ENCODE results near the gene BLOC1S4.

Gene BLOC1S4

GRCh38 chr4:6716018-6716911 is at the start of gene BLOC1S4:
BLOC1S4 (plus strand) TSS chr4:6716174; CDS start chr4:6716210, 36 bp downstream.
- H3K27me3 ChIP-seq (ENCODE audit: insufficient read depth, low read length, poor library complexity, severe bottlenecking) = no peaks in the 10 kb centered on the region
- no peaks in the 10 kb centered on the region for H3K9me3 ChIP-seq (ENCODE audit: insufficient read depth, low read depth, low read length)
- H3K9ac ChIP-seq (ENCODE audit: low read depth, low read length, poor library complexity, severe bottlenecking) = peak within 1 kb of the TSS; percentile 86
- no peak for TF ChIP-seq EZH2phosphoT487 (IDR thresholded peaks at IDR 0.05; ENCODE audit: borderline replicate concordance)
- no peak for TF ChIP-seq CTCF (conservative IDR thresholded peaks at IDR 0.05; ENCODE audit: low read length)
- H3K4me1 ChIP-seq (ENCODE audit: insufficient read depth, low read length, poor library complexity, severe bottlenecking) = peaks cover 20% of the 10 kb centered on the region
- peak within 1 kb of the TSS; percentile 98 for H3K4me3 ChIP-seq (ENCODE audit: low read length, poor library complexity, severe bottlenecking)
- H3K9me2 ChIP-seq (replicated peaks; ENCODE audit: low read depth, low read length) = no peaks in the 10 kb centered on the region
- H3K36me3 ChIP-seq (ENCODE audit: insufficient read depth, low read length) = no peaks in the 10 kb centered on the region
- peak within 1 kb of the TSS; percentile 97 for H2AFZ ChIP-seq (ENCODE audit: low read length)
- peaks cover 22% of the 10 kb centered on the region for H4K20me1 ChIP-seq (ENCODE audit: insufficient read depth, low read length, poor library complexity, severe bottlenecking)
- peak within 1 kb of the TSS; percentile 99 for H3K4me2 ChIP-seq (ENCODE audit: low read depth, low read length, poor library complexity, severe bottlenecking)
- H3K79me2 ChIP-seq (ENCODE audit: insufficient read depth, low read length) = peaks cover 24% of the 10 kb centered on the region
- H3F3A ChIP-seq (ENCODE audit: low read depth) = no peaks in the 10 kb centered on the region

GRCh38 chr4:6668391-6668790 is 47.6 kb upstream of the BLOC1S4 start:
- Histone ChIP-seq H3K36me3 (ENCODE audit: insufficient read depth, low read length) (no peaks in the 10 kb centered on the region), H3K9ac (ENCODE audit: low read depth, low read length, poor library complexity, severe bottlenecking) (no peak overlapping the region), H3K27me3 (ENCODE audit: insufficient read depth, low read length, poor library complexity, severe bottlenecking) (no peaks in the 10 kb centered on the region), H3K79me2 (ENCODE audit: insufficient read depth, low read length) (no peaks in the 10 kb centered on the region), H3F3A (ENCODE audit: low read depth) (no peaks in the 10 kb centered on the region), H3K4me1 (ENCODE audit: insufficient read depth, low read length, poor library complexity, severe bottlenecking) (peaks cover 1% of the 10 kb centered on the region), H3K4me2 (ENCODE audit: low read depth, low read length, poor library complexity, severe bottlenecking) (no peak overlapping the region), H3K9me2 (replicated peaks; ENCODE audit: low read depth, low read length) (no peaks in the 10 kb centered on the region), H3K4me3 (ENCODE audit: low read length, poor library complexity, severe bottlenecking) (no peak overlapping the region), H2AFZ (ENCODE audit: low read length) (no peak overlapping the region), H4K20me1 (ENCODE audit: insufficient read depth, low read length, poor library complexity, severe bottlenecking) (no peaks in the 10 kb centered on the region), H3K9me3 (ENCODE audit: insufficient read depth, low read depth, low read length) (no peaks in the 10 kb centered on the region)
- TF ChIP-seq CTCF (conservative IDR thresholded peaks at IDR 0.05; ENCODE audit: low read length) = no peak
- TF ChIP-seq EZH2phosphoT487 (IDR thresholded peaks at IDR 0.05; ENCODE audit: borderline replicate concordance) = no peak

GRCh38 chr4:6671648-6672047 is 44.3 kb upstream of the BLOC1S4 start:
- Histone ChIP-seq H3F3A (ENCODE audit: low read depth) (no peaks in the 10 kb centered on the region), H2AFZ (ENCODE audit: low read length) (no peak overlapping the region), H3K79me2 (ENCODE audit: insufficient read depth, low read length) (peaks cover 25% of the 10 kb centered on the region), H3K4me3 (ENCODE audit: low read length, poor library complexity, severe bottlenecking) (no peak overlapping the region), H3K9ac (ENCODE audit: low read depth, low read length, poor library complexity, severe bottlenecking) (no peak overlapping the region), H3K36me3 (ENCODE audit: insufficient read depth, low read length) (no peaks in the 10 kb centered on the region), H3K4me1 (ENCODE audit: insufficient read depth, low read length, poor library complexity, severe bottlenecking) (peaks cover 23% of the 10 kb centered on the region), H3K4me2 (ENCODE audit: low read depth, low read length, poor library complexity, severe bottlenecking) (no peak overlapping the region), H4K20me1 (ENCODE audit: insufficient read depth, low read length, poor library complexity, severe bottlenecking) (peaks cover 22% of the 10 kb centered on the region), H3K9me2 (replicated peaks; ENCODE audit: low read depth, low read length) (no peaks in the 10 kb centered on the region), H3K27me3 (ENCODE audit: insufficient read depth, low read length, poor library complexity, severe bottlenecking) (no peaks in the 10 kb centered on the region), H3K9me3 (ENCODE audit: insufficient read depth, low read depth, low read length) (no peaks in the 10 kb centered on the region)
- no peak for TF ChIP-seq CTCF (conservative IDR thresholded peaks at IDR 0.05; ENCODE audit: low read length)
- no peak for TF ChIP-seq EZH2phosphoT487 (IDR thresholded peaks at IDR 0.05; ENCODE audit: borderline replicate concordance)

All from Loucy (cell line).